IMR-90 (cell line): ENCODE measurements around the gene KIF15. TPM values are rescaled to one million over a fixed set of nuclear protein-coding genes. Genes with fewer than 3 reads are reported as not detected.

Source experiments
- ATAC-seq: fragments of 200-7000 bp; cut with Tn5 transposase; 2 replicates; pipeline ENCODE4 v1.9.1; 2020; ENCODE audit warnings: low read depth, mild to moderate bottlenecking, moderate library complexity
- BruUV-seq: library from RNA; stranded (reverse); fragments of 400-500 nt; replicated peaks from 2 replicates; lab custom pipeline; 2021; lab: Mats Ljungman, UMichigan
- CTCF ChIA-PET: fragments of 300-600 bp; formaldehyde crosslinking; extraction: SDS; loops from one replicate; lab custom pipeline; 2021; ENCODE audit warnings: antibody characterized with exemption; lab: Yijun Ruan, JAX
- POLR2A ChIA-PET: fragments of 300-600 bp; sonication (Branson Sonifier 250); formaldehyde crosslinking; loops from one replicate; lab custom pipeline; 2022; ENCODE audit warnings: antibody characterized with exemption; ENCODE audit not compliant: unreplicated experiment; lab: Charles Lee
- DNase-seq: peaks from one replicate; pipeline ENCODE4 v3.0.0; 2013
- H2AFZ ChIP-seq: replicated peaks from 2 replicates; pipeline ENCODE3; 2013; ENCODE audit warnings: low read length, mild to moderate bottlenecking; ENCODE audit not compliant: poor library complexity
- H2AK5ac ChIP-seq: 2 replicates; pipeline ENCODE4 v1.6.1; 2013; ENCODE audit warnings: low read depth, low read length, inconsistent platforms
- H2AK9ac ChIP-seq: replicated peaks from 2 replicates; pipeline ENCODE3; 2013; ENCODE audit warnings: mild to moderate bottlenecking, low read depth, low read length, moderate library complexity; ENCODE audit not compliant: poor library complexity
- H2BK120ac ChIP-seq: 2 replicates; pipeline ENCODE4 v1.6.1; 2013; ENCODE audit warnings: low read depth, low read length, inconsistent platforms
- H2BK15ac ChIP-seq: 3 replicates; pipeline ENCODE4 v1.6.1; 2013; ENCODE audit warnings: low read depth, low read length, inconsistent platforms
- H2BK20ac ChIP-seq: 2 replicates; pipeline ENCODE4 v1.6.1; 2013; ENCODE audit warnings: low read depth, mild to moderate bottlenecking, inconsistent platforms, low read length, moderate library complexity
- H2BK5ac ChIP-seq: 2 replicates; pipeline ENCODE4 v1.6.1; 2013; ENCODE audit warnings: mild to moderate bottlenecking, low read depth, low read length, inconsistent platforms; ENCODE audit not compliant: poor library complexity, severe bottlenecking
- H3K14ac ChIP-seq: replicated peaks from 2 replicates; pipeline ENCODE4 v1.6.1; 2013; ENCODE audit warnings: low read depth, low read length, inconsistent platforms
- H3K18ac ChIP-seq: 2 replicates; pipeline ENCODE4 v1.6.1; 2013; ENCODE audit warnings: low read depth, low read length, control low read depth
- H3K23ac ChIP-seq: 2 replicates; pipeline ENCODE4 v1.6.1; 2013; ENCODE audit warnings: low read depth, low read length, inconsistent platforms
- H3K27ac ChIP-seq: 2 replicates; pipeline ENCODE4 v1.5.1; 2013; ENCODE audit warnings: mild to moderate bottlenecking, control low read depth, low read length; ENCODE audit not compliant: insufficient read depth
- H3K27me3 ChIP-seq: 2 replicates; pipeline ENCODE4 v1.6.1; 2013; ENCODE audit warnings: low read length; ENCODE audit not compliant: control insufficient read depth, insufficient read depth
- H3K36me3 ChIP-seq: 2 replicates; pipeline ENCODE4 v1.6.1; 2013; ENCODE audit warnings: low read length, mixed read lengths; ENCODE audit not compliant: control insufficient read depth, insufficient read depth
- H3K4ac ChIP-seq: 2 replicates; pipeline ENCODE4 v1.6.1; 2013; ENCODE audit warnings: low read depth, low read length, inconsistent platforms
- H3K4me1 ChIP-seq: 2 replicates; pipeline ENCODE4 v1.6.1; 2013; ENCODE audit warnings: low read length, mixed read lengths; ENCODE audit not compliant: control insufficient read depth, insufficient read depth
- H3K4me2 ChIP-seq: 2 replicates; pipeline ENCODE4 v1.6.1; 2013; ENCODE audit warnings: low read depth, mild to moderate bottlenecking, control low read depth, low read length, moderate library complexity
- H3K4me3 ChIP-seq: 2 replicates; pipeline ENCODE4 v1.5.1; 2013; ENCODE audit warnings: low read depth, mild to moderate bottlenecking, control low read depth, low read length, moderate library complexity; ENCODE audit not compliant: insufficient read depth
- H3K56ac ChIP-seq: 2 replicates; pipeline ENCODE4 v1.6.1; 2013; ENCODE audit warnings: low read length, inconsistent platforms; ENCODE audit not compliant: insufficient read depth; ENCODE audit errors: extremely low read depth
- H3K79me1 ChIP-seq, 2 experiments: 2 replicates each; pipeline ENCODE4 v1.6.1; 2013; ENCODE audit warnings: low read length in 2 of 2, inconsistent platforms in 1 of 2, low read depth in 1 of 2
- H3K9ac ChIP-seq: 2 replicates; pipeline ENCODE4 v1.6.1; 2013; ENCODE audit warnings: low read depth, low read length, control low read depth
- H3K9me1 ChIP-seq: 2 replicates; pipeline ENCODE4 v1.6.1; 2013; ENCODE audit warnings: low read length, inconsistent platforms; ENCODE audit not compliant: insufficient read depth
- H3K9me3 ChIP-seq: 2 replicates; pipeline ENCODE4 v1.6.1; 2013; ENCODE audit warnings: low read length; ENCODE audit not compliant: control insufficient read depth, insufficient read depth
- H4K20me1 ChIP-seq: 2 replicates; pipeline ENCODE4 v1.6.1; 2013; ENCODE audit warnings: low read length, inconsistent platforms; ENCODE audit not compliant: insufficient read depth
- H4K5ac ChIP-seq: 2 replicates; pipeline ENCODE4 v1.6.1; 2013; ENCODE audit warnings: mild to moderate bottlenecking, low read depth, low read length, control low read depth
- H4K8ac ChIP-seq, 2 experiments: 2 replicates each; pipeline ENCODE4 v1.6.1; 2013; ENCODE audit warnings: low read depth in 2 of 2, low read length in 2 of 2, control low read depth in 1 of 2, inconsistent platforms in 1 of 2
- H4K91ac ChIP-seq: 2 replicates; pipeline ENCODE4 v1.6.1; 2013; ENCODE audit warnings: low read depth, low read length, inconsistent platforms; ENCODE audit not compliant: insufficient read depth
- CTCF ChIP-seq: conservative IDR thresholded peaks from 2 replicates; pipeline ENCODE4 v1.5.1; 2012; ENCODE audit warnings: mild to moderate bottlenecking, low read depth, low read length, improper control_type of control experiment
- FOS ChIP-seq: fragments of 150-350 bp; IDR thresholded peaks from 2 replicates; pipeline ENCODE4 v1.6.1; 2016; ENCODE audit warnings: low read depth, low read length
- MAZ ChIP-seq: IDR thresholded peaks from 2 replicates; pipeline ENCODE4 v1.6.1; 2012; ENCODE audit warnings: low read depth, mild to moderate bottlenecking, low read length, improper control_type of control experiment, moderate library complexity, borderline replicate concordance
- NFE2L2 ChIP-seq: fragments of 150-350 bp; IDR thresholded peaks from 2 replicates; pipeline ENCODE4 v1.6.1; 2016; ENCODE audit warnings: low read depth, mild to moderate bottlenecking, low read length
- RCOR1 ChIP-seq: IDR thresholded peaks from 2 replicates; pipeline ENCODE4 v1.6.1; 2012; ENCODE audit warnings: mild to moderate bottlenecking, low read length, improper control_type of control experiment; ENCODE audit not compliant: insufficient replicate concordance
- SMC3 ChIP-seq: fragments of 150-350 bp; IDR thresholded peaks from 2 replicates; pipeline ENCODE4 v1.6.1; 2016; ENCODE audit warnings: low read depth, mild to moderate bottlenecking, antibody characterized with exemption, low read length, moderate library complexity
- WGBS, 2 experiments: methylation state at CpG; one replicate each; pipeline versions ENCODE4 v1.1.5 to v1.1.7; 2013; ENCODE audit warnings: missing lambda C conversion rate in 2 of 2; ENCODE audit not compliant: insufficient read length in 1 of 2; ENCODE audit errors: extremely low coverage in 2 of 2; 5-methylcytosine and 5-hydroxymethylcytosine counted together
- dilution Hi-C: fragments of 300-500 bp; cut with HindIII; formaldehyde crosslinking; loops from one replicate; pipeline ENCODE4 v1.14.3; 2018; ENCODE audit warnings: low sequenced_read_pairs; ENCODE audit not compliant: unreplicated experiment
- in situ Hi-C: fragments of 300-500 bp; cut with MboI; formaldehyde crosslinking; loops from 3 replicates; pipeline ENCODE4 v1.14.3; 2019; ENCODE audit warnings: low sequenced_read_pairs, inconsistent platforms, mixed read lengths
- intact Hi-C: fragments of 100-400 bp; cut with micrococcal nuclease; formaldehyde crosslinking; loops from 2 replicates; pipeline ENCODE4 v1.10.0; 2022
- polyA plus RNA-seq, 3 experiments: library from polyadenylated mRNA; depleted of rRNA; stranded (reverse); fragments of >200 nt; gene quantifications; 2 replicates each; pipeline ENCODE4 v1.2.3, GENCODE V29; 2012; ENCODE audit warnings: low replicate concordance in 1 of 3
- total RNA-seq: library from RNA; depleted of rRNA; stranded (reverse); fragments of >200 nt; gene quantifications from 2 replicates; pipeline ENCODE4 v1.2.3, GENCODE V29; 2012

KIF15 gene
- total and polyA plus RNA-seq, 2 of the 4 experiments (the other 2 are of a cell fraction), result 3.7 to 8.4 TPM

DNA sequence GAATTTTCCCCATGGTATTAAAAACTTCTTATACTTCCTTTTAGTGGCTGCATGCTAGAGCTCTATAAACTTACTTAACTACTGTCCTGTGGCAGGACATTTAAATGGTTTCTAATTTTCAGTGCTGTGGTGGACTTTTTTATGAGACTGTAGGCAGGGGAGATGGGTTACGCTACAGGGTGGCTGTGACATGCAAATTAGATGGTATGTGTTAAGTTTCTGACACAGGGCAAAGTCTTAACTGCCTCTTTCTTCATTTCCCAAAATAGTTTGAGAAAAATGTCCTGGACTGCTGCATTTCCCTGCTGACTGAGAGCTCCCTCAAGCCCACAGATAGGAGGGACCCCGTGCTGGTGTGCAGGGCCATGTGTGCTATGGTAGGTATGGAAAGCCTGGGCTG lies 134.8 kb downstream of the KIF15 start:
- no peak overlapping the region for H3K4me2 ChIP-seq
- H3K4ac ChIP-seq, result no peak overlapping the region
- CTCF ChIA-PET, result no interaction called here
- no peak overlapping the region for H2BK120ac ChIP-seq
- H3K9ac ChIP-seq, result no peak overlapping the region
- H3K14ac ChIP-seq, result no peak overlapping the region
- DNase-seq (no peak), ATAC-seq (no peak)
- H2BK15ac ChIP-seq, result no peak overlapping the region
- no peak overlapping the region for H3K4me3 ChIP-seq
- no peak overlapping the region for H2AFZ ChIP-seq
- TF ChIP-seq NFE2L2 (no peak), SMC3 (no peak), MAZ (no peak), RCOR1 (no peak), FOS (no peak), CTCF (no peak)
- H2BK20ac ChIP-seq, result no peak overlapping the region
- H2BK5ac ChIP-seq, result no peak overlapping the region
- no peak overlapping the region for H3K18ac ChIP-seq
- in situ Hi-C loops, result loop anchor here (25.0 kb wide), 1 partner anchor 559 kb away; the partner anchor contains the start of gene TCAIM
- H3K9me1 ChIP-seq, result peaks cover 10% of the 10 kb centered on the region; the same call in 1 of the 2 replicates
- H3K23ac ChIP-seq, result no peak overlapping the region
- POLR2A ChIA-PET, result no interaction called here
- no peak overlapping the region for H3K27ac ChIP-seq
- peaks cover 10% of the 10 kb centered on the region for H3K4me1 ChIP-seq
- no peak overlapping the region for H4K8ac ChIP-seq
- H3K56ac ChIP-seq, result no peak overlapping the region
- BruUV-seq, result no TSS peak
- dilution Hi-C loops, result no loop called here
- intact Hi-C loops, result no loop called here
- H3K9me3 ChIP-seq, result no peaks in the 10 kb centered on the region
- no peak overlapping the region for H2AK5ac ChIP-seq
- no peaks in the 10 kb centered on the region for H4K20me1 ChIP-seq
- no CpG with 5 or more reads among the region's 2 CpGs for WGBS, 2 experiments
- H4K91ac ChIP-seq, result no peak overlapping the region
- H3K36me3 ChIP-seq, result no peaks in the 10 kb centered on the region
- no peak overlapping the region for H4K5ac ChIP-seq
- peaks cover 0 to 4% of the 10 kb centered on the region in 2 experiments; a peak in 1 of 4 replicates for H3K79me1 ChIP-seq
- no peak overlapping the region for H2AK9ac ChIP-seq
- peaks cover 9% of the 10 kb centered on the region; the same call in 1 of the 2 replicates for H3K27me3 ChIP-seq
